IPS-18c (cell line): Measurements from ENCODE around the gene CYP17A1.

ENCODE experiments used
- H3K4me3 ChIP-seq: 2 replicates; pipeline ENCODE4 v1.7.0; 2013; ENCODE audit warnings: low read depth, mild to moderate bottlenecking, low read length, moderate library complexity; ENCODE audit not compliant: insufficient read depth
- H3K9me3 ChIP-seq: one replicate; pipeline ENCODE4 v1.6.1; 2013; ENCODE audit warnings: mild to moderate bottlenecking, low read length, moderate library complexity; ENCODE audit not compliant: control insufficient read depth, insufficient read depth

The CYP17A1 gene

GRCh38 chr10:102795453-102796406 is 41.5 kb downstream of the CYP17A1 start:
- Histone ChIP-seq H3K9me3 (peaks cover 2% of the 10 kb centered on the region), H3K4me3 (no peak overlapping the region)

GRCh38 chr10:102791754-102792395 is 45.3 kb downstream of the CYP17A1 start:
- H3K4me3 ChIP-seq, result no peak overlapping the region

DNA sequence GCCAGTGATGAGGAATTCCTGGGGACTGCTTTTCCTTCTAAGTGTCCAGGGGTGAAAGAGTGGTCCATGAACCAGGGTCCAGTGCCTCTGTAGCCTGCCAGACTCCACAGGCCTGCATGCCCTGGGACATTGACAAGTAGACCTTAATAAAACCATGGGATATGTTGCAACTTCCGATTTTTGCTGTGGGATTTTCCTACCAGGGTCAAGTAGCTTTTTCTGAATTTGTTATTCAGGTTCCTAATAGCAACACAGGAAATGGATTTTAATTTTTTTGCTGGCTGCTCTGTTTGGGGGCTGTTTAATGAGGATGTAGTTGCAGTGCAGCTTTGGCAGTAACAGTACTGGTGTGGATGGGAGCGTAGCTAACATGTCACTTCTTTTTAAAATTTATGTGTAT is 51.4 kb downstream of the CYP17A1 start:
- Histone ChIP-seq H3K4me3 (no peak overlapping the region), H3K9me3 (no peaks in the 10 kb centered on the region)

More at GRCh38 chr10:102791754-102792395, 45.3 kb downstream of the CYP17A1 start:
- no peaks in the 10 kb centered on the region for H3K9me3 ChIP-seq

DNA sequence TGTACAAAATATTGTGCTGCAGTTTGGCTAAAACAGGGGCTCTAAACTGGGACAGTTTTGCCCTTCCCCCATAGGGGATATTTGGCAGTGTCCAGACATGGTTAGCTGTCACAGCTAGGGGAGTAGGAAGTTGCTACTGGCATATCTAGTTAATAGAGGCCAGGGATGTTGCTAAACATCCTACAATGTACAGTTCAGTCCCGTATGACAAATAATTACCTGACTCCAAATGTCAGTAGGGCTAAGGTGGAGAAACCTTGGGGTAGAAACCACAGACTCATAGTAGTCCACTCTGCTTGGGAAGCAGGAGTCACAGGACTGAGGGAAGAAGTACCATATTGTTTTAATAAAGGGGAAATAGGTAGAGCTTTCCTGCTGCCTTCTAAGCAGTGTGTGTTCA is 53.6 kb downstream of the CYP17A1 start:
- Histone ChIP-seq H3K4me3 (no peak overlapping the region), H3K9me3 (no peaks in the 10 kb centered on the region)

GRCh38 chr10:102782673-102783551 is 54.3 kb downstream of the CYP17A1 start:
- H3K4me3 ChIP-seq, result no peak overlapping the region
- H3K9me3 ChIP-seq, result no peaks in the 10 kb centered on the region

DNA sequence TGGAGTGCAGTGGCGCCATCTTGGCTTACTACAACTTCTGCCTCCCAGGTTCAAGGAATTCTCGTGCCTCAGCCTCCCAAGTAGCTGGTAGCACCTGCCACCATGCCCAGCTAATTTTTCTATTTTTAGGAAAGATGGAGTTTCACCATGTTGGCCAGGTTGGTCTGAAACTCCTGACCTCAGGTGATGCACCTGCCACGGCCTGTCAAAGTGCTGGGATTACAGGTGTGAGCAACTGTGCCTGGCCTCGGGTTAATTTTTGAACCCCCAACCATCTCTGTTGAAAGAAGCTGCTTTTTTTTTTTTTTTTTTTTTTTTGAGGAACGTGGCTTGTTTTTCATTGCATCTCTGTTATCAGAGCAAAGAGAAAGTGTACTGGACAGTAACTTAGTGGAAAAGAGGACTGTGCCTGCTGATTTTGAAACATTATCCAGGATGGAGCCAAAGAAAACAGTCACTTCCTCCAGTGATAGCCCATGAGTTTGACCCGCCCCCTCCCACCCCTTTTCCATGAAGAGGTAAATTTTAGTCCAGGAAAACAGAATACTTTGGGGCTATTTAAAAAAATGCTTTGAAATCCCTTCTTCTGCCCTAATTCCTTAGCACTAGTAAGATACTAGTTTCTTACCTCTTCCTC is 55.2 kb downstream of the CYP17A1 start:
- Histone ChIP-seq H3K4me3 (no peak overlapping the region), H3K9me3 (no peaks in the 10 kb centered on the region)

DNA sequence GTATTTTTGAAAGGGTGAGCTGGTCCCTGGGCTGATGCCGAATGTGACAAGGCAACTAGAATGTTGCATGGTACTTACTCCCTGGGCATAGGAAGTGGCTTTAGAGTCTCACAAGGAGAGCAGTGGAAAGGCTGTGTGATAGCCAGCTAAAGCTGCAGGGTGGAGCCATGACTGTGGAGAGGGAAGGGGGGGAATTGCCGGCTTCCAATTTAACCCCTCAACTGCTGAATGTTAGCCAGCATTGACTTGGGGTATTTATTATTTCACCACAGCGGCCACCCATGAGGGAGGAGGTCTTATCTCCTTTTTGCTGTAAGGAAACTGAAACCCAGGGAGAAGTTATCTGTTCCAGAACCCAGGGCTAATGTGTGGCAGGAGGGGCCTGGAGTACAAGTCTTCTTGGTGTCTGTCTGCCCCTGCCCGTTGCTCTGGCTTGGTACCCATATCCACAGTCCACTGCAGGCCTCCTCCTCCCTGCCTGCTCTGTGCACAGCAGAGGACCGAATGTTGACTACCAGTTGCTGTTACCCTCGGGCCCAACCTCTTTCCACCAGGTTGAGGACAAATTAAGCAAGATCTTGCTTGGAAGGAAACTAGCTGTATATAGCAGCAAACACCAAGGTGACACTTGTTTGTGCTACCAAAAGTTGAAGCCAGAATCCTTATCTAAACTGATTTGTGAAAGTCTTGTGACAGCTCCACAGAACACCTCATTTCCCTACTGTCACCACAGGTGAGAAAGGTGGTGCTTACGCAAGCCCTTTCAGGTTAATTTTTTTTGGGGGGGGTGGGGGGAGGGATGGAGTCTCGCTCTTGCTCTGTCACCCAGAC is 55.9 kb downstream of the CYP17A1 start:
- H3K4me3 ChIP-seq, result no peak overlapping the region

More for the DNA sequence above, 55.9 kb downstream of the CYP17A1 start:
- no peaks in the 10 kb centered on the region for H3K9me3 ChIP-seq
